ENCODE data around the gene ZNF32.

Gene ZNF32

DNA sequence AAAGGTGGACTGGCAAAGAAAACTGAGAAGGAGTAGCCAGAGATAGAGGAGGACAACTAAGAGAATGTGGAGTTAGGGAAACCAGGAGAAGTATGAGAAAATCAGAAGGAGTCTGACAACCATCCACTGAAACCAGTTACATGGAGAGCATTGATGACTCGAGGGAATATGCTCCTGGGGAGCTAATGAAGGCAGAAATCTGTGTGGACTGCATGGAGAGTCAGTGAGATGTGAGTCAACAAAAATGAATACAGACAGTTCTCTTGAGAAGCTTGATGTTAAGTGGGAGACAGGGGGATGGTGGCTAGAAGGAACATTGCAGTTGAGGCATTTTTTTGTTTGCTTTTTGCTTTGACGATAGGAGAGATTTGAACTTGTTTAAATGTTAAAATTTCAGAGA lies 34.3 kb upstream of the ZNF32 start:
- in situ Hi-C loops (cut with MboI; ENCODE audit: low sequenced_read_pairs), result loop anchor here (25.0 kb wide), 1 partner anchor 1179 kb away; no protein-coding TSS in a partner anchor

DNA sequence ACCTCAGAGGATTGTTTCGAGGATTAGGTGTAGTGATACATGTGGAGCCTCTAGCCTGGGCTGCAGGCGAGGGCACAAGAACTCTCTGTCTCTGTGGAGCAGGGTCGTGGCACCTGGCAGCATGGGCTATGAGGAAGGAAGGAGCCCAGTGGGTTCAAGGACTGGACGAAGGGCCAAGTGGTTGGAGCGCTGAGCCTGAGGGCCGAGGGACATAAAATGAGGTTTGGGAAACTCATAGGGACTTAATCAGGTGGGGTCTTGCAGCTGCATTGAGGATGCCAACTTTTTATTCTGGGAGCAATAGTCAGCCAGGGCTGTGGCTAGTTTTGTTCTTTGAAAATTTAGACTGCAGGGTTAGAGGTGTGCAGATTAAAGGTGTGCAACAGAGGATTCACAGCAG lies 33.0 kb upstream of the ZNF32 start:
- in situ Hi-C loops (cut with MboI; ENCODE audit: low sequenced_read_pairs), result loop anchor here (25.0 kb wide), 1 partner anchor 1181 kb away; no protein-coding TSS in a partner anchor

GRCh38 chr10:43681220-43681619 lies 32.5 kb upstream of the ZNF32 start:
- in situ Hi-C loops (cut with MboI; ENCODE audit: low sequenced_read_pairs), result loop anchor here (25.0 kb wide), 1 partner anchor 1181 kb away; no protein-coding TSS in a partner anchor

GRCh38 chr10:43680035-43680434 lies 31.4 kb upstream of the ZNF32 start:
- in situ Hi-C loops (cut with MboI; ENCODE audit: low sequenced_read_pairs), result loop anchor here (25.0 kb wide), 1 partner anchor 1182 kb away; no protein-coding TSS in a partner anchor

- in situ Hi-C loops (cut with MboI; ENCODE audit: low sequenced_read_pairs), result loop anchor here (25.0 kb wide), 1 partner anchor 1183 kb away; no protein-coding TSS in a partner anchor
Observed at GRCh38 chr10:43679509-43679908, 30.8 kb upstream of the ZNF32 start.

DNA sequence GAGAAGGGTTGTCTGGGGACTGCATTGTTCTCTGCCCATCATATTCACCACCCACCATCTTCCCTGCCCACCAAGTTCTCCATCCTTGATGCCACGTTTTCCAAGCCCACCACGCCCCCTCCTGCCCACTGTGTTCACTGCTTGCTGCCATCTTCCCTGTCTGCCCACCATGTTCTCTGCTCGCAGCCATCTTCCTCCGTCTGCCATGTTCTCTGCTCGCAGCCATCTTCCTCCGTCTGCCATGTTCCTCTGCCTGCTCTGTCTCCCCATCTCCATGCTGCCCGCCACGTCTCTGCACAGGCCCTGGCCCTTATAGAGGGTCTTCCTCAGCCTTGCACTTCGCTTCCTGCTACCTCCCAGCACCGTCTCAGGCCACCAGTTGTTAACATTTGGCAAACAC lies 30.0 kb upstream of the ZNF32 start:
- in situ Hi-C loops (cut with MboI; ENCODE audit: low sequenced_read_pairs), result loop anchor here (25.0 kb wide), 1 partner anchor 1184 kb away; no protein-coding TSS in a partner anchor

DNA sequence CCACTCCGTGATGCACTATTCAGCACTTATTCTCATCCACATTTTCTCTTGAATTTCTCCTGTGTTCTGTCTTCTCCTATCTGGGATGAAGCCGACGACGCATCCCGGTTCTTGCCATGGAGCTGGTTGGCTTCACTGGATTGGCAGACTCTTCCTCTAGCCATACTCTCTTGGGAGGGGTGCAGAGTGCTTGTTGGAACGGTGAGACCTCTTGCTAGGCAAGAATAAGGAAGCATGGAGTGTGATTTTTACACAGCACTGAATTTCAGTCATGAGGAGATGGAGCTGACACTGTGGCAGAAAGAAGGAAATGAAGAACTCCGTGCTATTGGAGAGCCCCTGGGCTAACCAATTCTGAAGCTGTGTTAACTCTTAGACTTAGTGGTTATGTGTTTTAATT lies 28.2 kb upstream of the ZNF32 start:
- in situ Hi-C loops (cut with MboI; ENCODE audit: low sequenced_read_pairs), result loop anchor here (25.0 kb wide), 1 partner anchor 1185 kb away; no protein-coding TSS in a partner anchor

- in situ Hi-C loops (cut with MboI; ENCODE audit: low sequenced_read_pairs), result loop anchor here (25.0 kb wide), 1 partner anchor 1186 kb away; no protein-coding TSS in a partner anchor
Observed at GRCh38 chr10:43676331-43676730, 27.6 kb upstream of the ZNF32 start.

- in situ Hi-C loops (cut with MboI; ENCODE audit: low sequenced_read_pairs), result loop anchor here (25.0 kb wide), 2 partner anchors 713 to 1188 kb away; partner anchors contain the start of gene CXCL12
Observed at GRCh38 chr10:43674553-43675210, 26.0 kb upstream of the ZNF32 start.

GRCh38 chr10:43673471-43673870 lies 24.8 kb upstream of the ZNF32 start:
- in situ Hi-C loops (cut with MboI; ENCODE audit: low sequenced_read_pairs), result loop anchor here (25.0 kb wide), 1 partner anchor 714 kb away; the partner anchor contains the start of gene CXCL12

DNA sequence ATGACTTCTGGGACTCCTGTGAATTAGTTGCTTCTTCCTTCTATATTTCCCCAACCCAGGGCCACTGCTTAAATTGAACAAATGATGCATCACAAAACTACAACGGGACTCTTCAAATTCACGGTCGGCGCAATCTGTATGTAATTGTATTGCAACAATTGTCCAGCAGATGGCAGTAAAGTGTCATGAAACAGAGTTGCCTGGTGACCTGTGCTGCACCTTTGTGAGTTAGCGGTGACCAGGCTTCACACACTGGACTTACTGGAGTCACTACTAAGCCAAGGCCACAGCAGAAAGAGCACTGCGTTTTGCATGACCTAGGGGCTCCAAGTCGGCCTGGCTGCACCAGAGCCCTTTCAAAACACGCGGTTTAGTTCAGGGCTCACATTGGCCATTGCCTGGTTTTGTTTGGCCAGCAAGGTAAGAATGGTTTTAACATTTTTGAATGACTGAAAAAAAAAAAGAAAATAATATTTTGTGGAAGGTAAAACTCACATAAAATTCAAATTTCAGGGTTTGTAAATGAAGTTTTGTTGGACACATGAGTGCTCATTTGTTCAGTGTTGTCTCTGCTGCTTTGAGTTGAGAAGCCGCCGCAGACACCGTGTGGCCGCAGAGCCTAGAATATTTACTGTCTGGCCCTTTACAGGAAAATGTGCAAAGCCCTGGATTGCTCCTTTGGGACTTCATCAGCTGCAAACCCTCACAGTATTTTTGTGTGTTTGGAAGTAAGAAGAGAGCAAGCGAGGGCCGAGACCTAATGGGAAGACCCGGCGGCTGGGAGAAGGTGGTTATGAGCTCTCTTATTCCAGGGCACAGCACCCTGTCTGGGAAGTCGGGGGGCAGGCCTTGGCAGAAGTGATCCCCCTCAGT lies 23.2 kb upstream of the ZNF32 start:
- in situ Hi-C loops (cut with MboI; ENCODE audit: low sequenced_read_pairs), result loop anchor here (25.0 kb wide), 1 partner anchor 715 kb away; the partner anchor contains the start of gene CXCL12

GRCh38 chr10:43669386-43669785 lies 20.7 kb upstream of the ZNF32 start:
- in situ Hi-C loops (cut with MboI; ENCODE audit: low sequenced_read_pairs), result loop anchor here (25.0 kb wide), 1 partner anchor 718 kb away; the partner anchor contains the start of gene CXCL12

GRCh38 chr10:43667761-43668386 lies 19.2 kb upstream of the ZNF32 start:
- in situ Hi-C loops (cut with MboI; ENCODE audit: low sequenced_read_pairs), result loop anchor here (25.0 kb wide), 1 partner anchor 719 kb away; the partner anchor contains the start of gene CXCL12

GRCh38 chr10:43667317-43667731 lies 18.6 kb upstream of the ZNF32 start:
- in situ Hi-C loops (cut with MboI; ENCODE audit: low sequenced_read_pairs), result loop anchor here (25.0 kb wide), 1 partner anchor 720 kb away; the partner anchor contains the start of gene CXCL12

DNA sequence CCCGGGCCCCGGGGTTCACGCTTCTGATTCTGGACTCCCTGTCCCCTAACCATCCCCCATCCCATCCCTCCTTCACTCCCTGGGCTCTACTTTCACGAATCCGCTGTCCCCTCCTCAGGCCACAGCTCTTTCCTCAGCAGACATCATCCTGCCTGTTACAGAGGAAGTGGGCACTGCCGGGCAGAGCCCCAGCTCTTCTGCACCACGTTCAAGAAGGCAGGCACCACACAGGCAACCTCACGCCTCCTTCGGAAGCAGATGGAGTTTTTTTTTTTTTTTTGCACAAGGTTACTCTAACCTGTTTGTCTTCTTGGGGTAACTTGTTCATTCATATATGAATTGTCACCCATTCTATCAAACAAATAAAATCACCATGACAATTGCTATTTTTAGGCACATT lies 17.9 kb upstream of the ZNF32 start:
- in situ Hi-C loops (cut with MboI; ENCODE audit: low sequenced_read_pairs), result loop anchor here (25.0 kb wide), 1 partner anchor 721 kb away; the partner anchor contains the start of gene CXCL12

DNA sequence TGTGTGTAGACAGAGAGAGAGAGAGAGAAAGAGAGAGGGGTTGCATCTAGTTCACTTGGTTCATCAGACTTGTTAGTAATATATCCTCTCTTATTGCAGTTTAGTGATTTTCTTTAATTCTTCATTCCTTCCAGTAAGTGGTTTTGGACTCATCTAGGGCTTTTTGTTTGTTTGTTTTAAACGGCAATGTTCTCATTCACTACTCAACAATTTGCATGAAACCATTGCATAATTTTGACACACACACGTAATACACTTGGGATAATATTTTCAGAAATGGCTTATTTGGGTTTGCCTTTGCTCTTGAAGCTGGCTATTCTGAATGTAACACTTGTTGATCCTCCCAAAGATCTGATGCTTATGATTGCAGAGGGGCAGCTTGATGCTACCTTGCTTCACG lies 16.4 kb upstream of the ZNF32 start:
- in situ Hi-C loops (cut with MboI; ENCODE audit: low sequenced_read_pairs), result loop anchor here (25.0 kb wide), 1 partner anchor 722 kb away; the partner anchor contains the start of gene CXCL12

DNA sequence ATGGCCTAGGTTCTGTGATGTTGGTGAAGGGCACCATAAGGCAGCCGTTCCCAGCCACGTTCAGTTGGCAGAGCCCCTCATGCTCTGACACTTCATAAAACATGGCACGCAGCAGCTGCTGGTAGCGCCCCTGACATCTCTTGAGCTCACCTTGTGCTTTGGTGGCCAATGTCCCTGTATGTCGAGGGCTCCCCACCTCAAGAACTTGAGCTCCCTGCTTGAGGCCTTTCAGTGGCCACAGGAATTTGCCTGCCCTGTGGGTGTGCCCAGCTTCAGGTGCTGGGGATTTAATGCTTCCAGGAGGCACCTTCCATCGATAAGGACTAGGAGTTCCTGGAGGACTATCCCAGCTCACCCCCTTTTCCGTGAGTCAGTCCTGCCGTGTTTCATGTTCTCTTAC lies 9.5 kb upstream of the ZNF32 start:
- in situ Hi-C loops (cut with MboI; ENCODE audit: low sequenced_read_pairs), result loop anchor here (25.0 kb wide), 1 partner anchor 729 kb away; the partner anchor contains the start of gene CXCL12

GRCh38 chr10:43655311-43655710 lies 6.6 kb upstream of the ZNF32 start:
- in situ Hi-C loops (cut with MboI; ENCODE audit: low sequenced_read_pairs), result loop anchor here (25.0 kb wide), 1 partner anchor 732 kb away; the partner anchor contains the start of gene CXCL12

GRCh38 chr10:43653746-43654145 lies 5.1 kb upstream of the ZNF32 start:
- in situ Hi-C loops (cut with MboI; ENCODE audit: low sequenced_read_pairs), result loop anchor here (25.0 kb wide), 1 partner anchor 734 kb away; the partner anchor contains the start of gene CXCL12

DNA sequence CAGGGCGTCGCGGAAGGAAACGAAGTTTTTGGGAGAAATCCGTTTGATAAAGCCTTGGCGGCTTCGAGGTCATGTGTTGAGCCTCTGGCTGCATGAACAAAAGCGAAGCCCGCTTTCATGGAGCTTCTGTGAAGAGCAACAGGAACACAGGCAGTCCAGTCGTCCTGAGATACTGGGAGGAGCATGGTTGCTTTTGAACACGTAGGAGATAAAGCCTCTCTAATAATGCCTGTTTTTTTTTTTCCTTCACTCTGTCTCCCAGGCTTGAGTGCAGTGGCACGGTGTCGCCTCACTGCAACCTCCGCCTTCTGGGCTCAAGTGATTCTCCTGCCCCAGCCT lies 473 bp upstream of the ZNF32 start:
- in situ Hi-C loops (cut with MboI; ENCODE audit: low sequenced_read_pairs), result no loop called here

Measured in HL-60/S4 treated with retinoic acid at 250 ng/mL for 4 days and 3 days (cell line).